ENCODE results near the gene PODXL.

DNA sequence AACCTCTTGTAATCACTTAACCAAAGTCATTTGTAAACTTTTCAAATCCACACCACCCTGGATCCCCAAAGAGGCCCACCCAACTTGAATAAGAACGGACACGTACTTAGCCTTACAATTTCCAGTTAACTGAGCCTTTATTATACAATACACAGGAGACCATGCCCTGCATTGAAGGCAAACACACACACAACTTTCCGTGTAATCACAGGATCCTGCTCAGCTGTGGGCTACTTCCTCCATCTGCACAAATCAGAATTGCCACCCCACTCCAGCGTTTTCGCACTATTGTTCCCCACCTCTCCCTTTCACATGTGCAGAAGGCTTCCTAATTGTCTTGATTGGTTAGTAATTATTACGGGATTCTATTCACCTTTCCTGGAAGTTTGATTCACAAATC, 12.1 kb upstream of the PODXL start:
- TF ChIP-seq TAF1 (IDR thresholded peaks at IDR 0.05; ENCODE audit: borderline replicate concordance, insufficient read depth, low read length), result no peak
- TF ChIP-seq, protein P1, sequence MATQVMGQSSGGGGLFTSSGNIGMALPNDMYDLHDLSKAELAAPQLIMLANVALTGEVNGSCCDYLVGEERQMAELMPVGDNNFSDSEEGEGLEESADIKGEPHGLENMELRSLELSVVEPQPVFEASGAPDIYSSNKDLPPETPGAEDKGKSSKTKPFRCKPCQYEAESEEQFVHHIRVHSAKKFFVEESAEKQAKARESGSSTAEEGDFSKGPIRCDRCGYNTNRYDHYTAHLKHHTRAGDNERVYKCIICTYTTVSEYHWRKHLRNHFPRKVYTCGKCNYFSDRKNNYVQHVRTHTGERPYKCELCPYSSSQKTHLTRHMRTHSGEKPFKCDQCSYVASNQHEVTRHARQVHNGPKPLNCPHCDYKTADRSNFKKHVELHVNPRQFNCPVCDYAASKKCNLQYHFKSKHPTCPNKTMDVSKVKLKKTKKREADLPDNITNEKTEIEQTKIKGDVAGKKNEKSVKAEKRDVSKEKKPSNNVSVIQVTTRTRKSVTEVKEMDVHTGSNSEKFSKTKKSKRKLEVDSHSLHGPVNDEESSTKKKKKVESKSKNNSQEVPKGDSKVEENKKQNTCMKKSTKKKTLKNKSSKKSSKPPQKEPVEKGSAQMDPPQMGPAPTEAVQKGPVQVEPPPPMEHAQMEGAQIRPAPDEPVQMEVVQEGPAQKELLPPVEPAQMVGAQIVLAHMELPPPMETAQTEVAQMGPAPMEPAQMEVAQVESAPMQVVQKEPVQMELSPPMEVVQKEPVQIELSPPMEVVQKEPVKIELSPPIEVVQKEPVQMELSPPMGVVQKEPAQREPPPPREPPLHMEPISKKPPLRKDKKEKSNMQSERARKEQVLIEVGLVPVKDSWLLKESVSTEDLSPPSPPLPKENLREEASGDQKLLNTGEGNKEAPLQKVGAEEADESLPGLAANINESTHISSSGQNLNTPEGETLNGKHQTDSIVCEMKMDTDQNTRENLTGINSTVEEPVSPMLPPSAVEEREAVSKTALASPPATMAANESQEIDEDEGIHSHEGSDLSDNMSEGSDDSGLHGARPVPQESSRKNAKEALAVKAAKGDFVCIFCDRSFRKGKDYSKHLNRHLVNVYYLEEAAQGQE (IDR thresholded peaks at IDR 0.05; ENCODE audit: insufficient read depth in 1 of 2, low read depth in 2 of 2, low read length in 2 of 2), result no peak
